Skeletal muscle satellite cell (primary cell): Measurements from ENCODE around the gene OR1Q1. TPM values are rescaled to one million over a fixed set of nuclear protein-coding genes. Genes with fewer than 3 reads are reported as not detected.
"Not testable (repeated sequence)": the region's sequence is repeated elsewhere in the genome, so short reads cannot be mapped to it uniquely, and the experiment has no call there.

ENCODE experiments used
- H3K27me3 ChIP-seq: 2 replicates; pipeline ENCODE4 v1.7.0; 2013; ENCODE audit warnings: low read length; ENCODE audit not compliant: control insufficient read depth, insufficient read depth
- H3K36me3 ChIP-seq: 2 replicates; pipeline ENCODE4 v1.7.0; 2013; ENCODE audit warnings: mild to moderate bottlenecking, control low read depth, low read length; ENCODE audit not compliant: insufficient read depth
- H3K4me1 ChIP-seq: 2 replicates; pipeline ENCODE4 v1.7.0; 2013; ENCODE audit warnings: low read length; ENCODE audit not compliant: control insufficient read depth, insufficient read depth
- H3K4me2 ChIP-seq: 2 replicates; pipeline ENCODE4 v1.7.0; 2013; ENCODE audit warnings: mild to moderate bottlenecking, low read length
- H3K4me3 ChIP-seq: 2 replicates; pipeline ENCODE4 v1.7.0; 2013; ENCODE audit warnings: low read length
- H3K9ac ChIP-seq: 2 replicates; pipeline ENCODE4 v1.7.0; 2013; ENCODE audit warnings: mild to moderate bottlenecking, low read depth, low read length, moderate library complexity
- H3K9me3 ChIP-seq: replicated peaks from 2 replicates; pipeline ENCODE4 v1.7.0; 2013; ENCODE audit warnings: mild to moderate bottlenecking, control low read depth, low read length
- total RNA-seq: library from RNA; depleted of rRNA; stranded (reverse); fragments of >200 nt; gene quantifications from 2 replicates; pipeline ENCODE4 v1.2.3, GENCODE V29; 2012; rRNA removed

Gene OR1Q1
- not detected in 2 replicates for total RNA-seq

- Histone ChIP-seq H3K9ac (no peak within 1 kb of the TSS), H3K36me3 (no peaks in the 10 kb centered on the region), H3K4me1 (no peaks in the 10 kb centered on the region), H3K27me3 (peaks cover 2% of the 10 kb centered on the region), H3K4me3 (no peak within 1 kb of the TSS), H3K9me3 (no peaks in the 10 kb centered on the region), H3K4me2 (no peak within 1 kb of the TSS)
Measured at GRCh38 chr9:122614362-122614761, at the start of gene OR1Q1. TSS of gene OR1Q1 (plus strand) at chr9:122614738. CDS start at chr9:122614738, 0 bp downstream.

DNA sequence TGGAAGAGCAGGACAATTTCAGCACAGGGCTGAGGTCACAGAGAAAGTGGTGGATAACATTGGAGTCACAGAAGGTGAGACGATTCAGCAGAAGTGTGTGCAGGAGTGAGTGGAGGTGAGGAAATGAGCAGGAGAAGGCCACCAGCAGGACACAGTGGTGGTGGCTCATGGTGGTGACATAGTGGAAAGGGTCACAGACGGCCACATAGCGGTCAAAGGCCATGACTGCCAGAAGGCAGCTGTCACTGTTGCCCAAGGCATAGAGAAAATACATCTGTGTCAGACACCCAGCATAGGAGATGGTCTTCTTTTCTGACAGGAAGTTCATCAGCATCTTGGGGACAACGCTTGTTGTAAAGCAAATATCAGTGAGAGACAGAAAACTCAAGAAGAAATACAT lies 46.6 kb upstream of the OR1Q1 start:
- Histone ChIP-seq H3K9ac (no peak overlapping the region), H3K4me2 (no peak overlapping the region), H3K36me3 (no peaks in the 10 kb centered on the region), H3K27me3 (no peaks in the 10 kb centered on the region), H3K9me3 (no peaks in the 10 kb centered on the region), H3K4me3 (no peak overlapping the region), H3K4me1 (no peaks in the 10 kb centered on the region)

GRCh38 chr9:122572456-122572855 lies 42.1 kb upstream of the OR1Q1 start:
- no peaks in the 10 kb centered on the region for H3K4me1 ChIP-seq
- no peak overlapping the region for H3K4me2 ChIP-seq
- H3K27me3 ChIP-seq = no peaks in the 10 kb centered on the region
- no peak overlapping the region for H3K9ac ChIP-seq
- no peak overlapping the region for H3K4me3 ChIP-seq
- H3K36me3 ChIP-seq = no peaks in the 10 kb centered on the region
- H3K9me3 ChIP-seq = no peaks in the 10 kb centered on the region

GRCh38 chr9:122579874-122580273 lies 34.7 kb upstream of the OR1Q1 start:
- Histone ChIP-seq H3K4me2 (no peak overlapping the region), H3K4me3 (no peak overlapping the region), H3K4me1 (peaks cover 4% of the 10 kb centered on the region), H3K9ac (no peak overlapping the region), H3K9me3 (no peaks in the 10 kb centered on the region), H3K36me3 (no peaks in the 10 kb centered on the region), H3K27me3 (no peaks in the 10 kb centered on the region)

- Histone ChIP-seq H3K4me3 (no peak overlapping the region), H3K4me2 (no peak overlapping the region), H3K9me3 (no peaks in the 10 kb centered on the region), H3K9ac (no peak overlapping the region), H3K36me3 (no peaks in the 10 kb centered on the region), H3K27me3 (no peaks in the 10 kb centered on the region), H3K4me1 (peaks cover 4% of the 10 kb centered on the region)
Measured at GRCh38 chr9:122580360-122580759, 34.2 kb upstream of the OR1Q1 start.

DNA sequence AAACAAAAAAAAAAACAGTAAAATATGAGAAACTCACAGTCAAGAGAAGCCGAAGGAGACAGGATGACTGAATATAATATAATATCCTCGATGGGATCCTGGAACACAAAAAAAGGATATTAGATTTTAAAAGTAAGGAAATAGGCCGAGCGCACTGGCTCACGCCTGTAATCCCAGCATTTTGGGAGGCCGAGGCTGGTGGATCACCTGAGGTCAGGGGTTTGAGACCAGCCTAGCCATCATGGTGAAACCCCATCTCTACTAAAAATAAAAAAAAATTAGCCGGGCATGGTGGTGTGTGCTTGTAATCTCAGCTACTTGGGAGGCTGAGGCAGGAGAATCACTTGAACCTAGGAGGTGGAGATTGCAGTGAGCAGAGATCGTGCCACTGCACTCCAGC lies 31.3 kb upstream of the OR1Q1 start, which contains the start of gene OR1L8:
Gene OR1L8, minus strand, starts transcription at position 101 of the 400 bp plus-strand sequence. CDS start 14,907 bp downstream, outside the sequence.
- not testable (repeated sequence) for H3K4me2 ChIP-seq, H3K9me3 ChIP-seq, H3K4me3 ChIP-seq, H3K9ac ChIP-seq, H3K27me3 ChIP-seq, H3K4me1 ChIP-seq, H3K36me3 ChIP-seq

GRCh38 chr9:122605691-122606090 lies 8.8 kb upstream of the OR1Q1 start:
- no peaks in the 10 kb centered on the region for H3K36me3 ChIP-seq
- H3K4me3 ChIP-seq = no peak overlapping the region
- H3K9me3 ChIP-seq = no peaks in the 10 kb centered on the region
- no peaks in the 10 kb centered on the region for H3K4me1 ChIP-seq
- H3K9ac ChIP-seq = no peak overlapping the region
- no peak overlapping the region for H3K4me2 ChIP-seq
- H3K27me3 ChIP-seq = no peaks in the 10 kb centered on the region

- Histone ChIP-seq H3K9me3 (no peaks in the 10 kb centered on the region), H3K36me3 (no peaks in the 10 kb centered on the region), H3K4me3 (no peak overlapping the region), H3K27me3 (peaks cover 2% of the 10 kb centered on the region), H3K4me2 (no peak overlapping the region), H3K4me1 (no peaks in the 10 kb centered on the region), H3K9ac (no peak overlapping the region)
Measured at GRCh38 chr9:122606587-122606986, 8.0 kb upstream of the OR1Q1 start.

DNA sequence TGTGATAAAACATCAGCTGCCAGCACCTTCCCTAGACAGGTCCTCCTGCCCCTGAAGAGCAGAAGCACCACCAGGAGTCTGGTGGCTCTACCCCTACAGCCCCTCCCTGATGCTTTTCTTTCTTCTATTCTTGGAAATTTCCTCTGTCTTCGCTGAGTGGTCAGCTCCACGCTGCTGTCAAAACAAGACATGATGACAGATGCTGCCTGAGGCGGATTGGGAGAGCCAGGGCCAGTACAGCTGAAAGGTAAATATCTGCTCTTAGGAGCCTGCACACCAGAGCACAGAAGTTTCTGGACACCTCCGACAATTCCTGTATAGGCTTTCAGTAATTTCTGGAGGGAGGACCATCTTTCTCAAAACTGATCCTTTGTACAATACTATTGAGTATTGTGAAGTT lies 4.7 kb upstream of the OR1Q1 start:
- H3K9ac ChIP-seq = no peak overlapping the region
- H3K4me1 ChIP-seq = no peaks in the 10 kb centered on the region
- H3K9me3 ChIP-seq = no peaks in the 10 kb centered on the region
- no peak overlapping the region for H3K4me2 ChIP-seq
- H3K4me3 ChIP-seq = no peak overlapping the region
- H3K36me3 ChIP-seq = no peaks in the 10 kb centered on the region
- H3K27me3 ChIP-seq = peaks cover 2% of the 10 kb centered on the region

DNA sequence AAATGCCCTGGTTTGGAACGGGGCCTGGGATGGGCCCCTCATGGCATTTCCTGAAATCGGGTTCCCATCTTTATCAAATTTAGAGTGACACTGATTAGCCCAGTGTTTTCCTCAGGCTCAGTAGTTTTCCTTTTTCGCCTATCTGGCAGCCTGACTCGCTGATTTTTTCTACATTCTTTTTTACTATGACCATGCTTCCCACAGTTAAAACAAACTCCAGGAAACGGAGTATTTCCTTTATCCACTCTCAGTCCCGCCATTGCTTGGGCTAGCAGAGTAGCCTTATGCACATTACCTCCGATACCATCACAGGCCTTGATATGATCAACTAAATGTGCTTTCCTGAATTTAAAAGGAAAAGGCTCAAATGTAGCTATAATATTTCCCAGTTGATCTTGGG lies 5.5 kb downstream of the OR1Q1 start:
- no peak overlapping the region for H3K4me3 ChIP-seq
- no peaks in the 10 kb centered on the region for H3K27me3 ChIP-seq
- no peak overlapping the region for H3K9ac ChIP-seq
- no peak overlapping the region for H3K4me2 ChIP-seq
- H3K36me3 ChIP-seq = no peaks in the 10 kb centered on the region
- no peaks in the 10 kb centered on the region for H3K9me3 ChIP-seq
- no peaks in the 10 kb centered on the region for H3K4me1 ChIP-seq

- Histone ChIP-seq H3K27me3 (no peaks in the 10 kb centered on the region), H3K9ac (no peak overlapping the region), H3K36me3 (no peaks in the 10 kb centered on the region), H3K9me3 (no peaks in the 10 kb centered on the region), H3K4me1 (no peaks in the 10 kb centered on the region), H3K4me2 (no peak overlapping the region), H3K4me3 (no peak overlapping the region)
Measured at GRCh38 chr9:122642226-122642625, 27.7 kb downstream of the OR1Q1 start.

- Histone ChIP-seq H3K4me2 (no peak overlapping the region), H3K4me1 (no peaks in the 10 kb centered on the region), H3K9me3 (no peaks in the 10 kb centered on the region), H3K4me3 (no peak overlapping the region), H3K36me3 (no peaks in the 10 kb centered on the region), H3K9ac (no peak overlapping the region), H3K27me3 (no peaks in the 10 kb centered on the region)
Measured at GRCh38 chr9:122656378-122656777, 41.8 kb downstream of the OR1Q1 start.
